GM12891 (cell line): ENCODE data around the gene ADCK1.

Experiments
- POLR2A ChIP-seq: IDR thresholded peaks from 2 replicates; pipeline ENCODE4 v1.6.1; 2011; ENCODE audit warnings: low read depth, low read length, control low read depth
- POLR2AphosphoS5 ChIP-seq: IDR thresholded peaks from 2 replicates; pipeline ENCODE4 v1.6.1; 2011; ENCODE audit warnings: low read depth, low read length, control low read depth
- SPI1 ChIP-seq: IDR thresholded peaks from 2 replicates; pipeline ENCODE4 v1.6.1; 2011; ENCODE audit warnings: low read depth, low read length, control low read depth
- TAF1 ChIP-seq: IDR thresholded peaks from 2 replicates; pipeline ENCODE4 v1.6.1; 2011; ENCODE audit warnings: low read depth, low read length, control low read depth

- TF ChIP-seq POLR2AphosphoS5 (no peak), POLR2A (no peak), TAF1 (no peak), SPI1 (no peak)
These were observed 17.7 kb upstream of the ADCK1 start for GRCh38 chr14:77782202-77782601.
